HFF-Myc (cell line): Measurements from ENCODE around the gene GPR68.

Experiments used
- DNase-seq: peaks from one replicate; pipeline ENCODE4 v3.0.0-alpha.2; 2011; ENCODE audit warnings: low read depth; ENCODE audit errors: extremely low read depth
- H3K4me3 ChIP-seq: replicated peaks from 2 replicates; pipeline ENCODE4 v1.5.1; 2011; ENCODE audit warnings: low read depth, mild to moderate bottlenecking, control low read depth, low read length
- TF ChIP-seq, protein P1 (sequence below): IDR thresholded peaks from 2 replicates; pipeline ENCODE4 v1.5.1; 2012; ENCODE audit warnings: mild to moderate bottlenecking, low read depth, low read length, control low read depth; ENCODE audit errors: missing control alignments

Gene GPR68

GRCh38 chr14:91245029-91245428, 525 bp upstream of the GPR68 start:
- DNase-seq = no peak
- no peak overlapping the region for H3K4me3 ChIP-seq

DNA sequence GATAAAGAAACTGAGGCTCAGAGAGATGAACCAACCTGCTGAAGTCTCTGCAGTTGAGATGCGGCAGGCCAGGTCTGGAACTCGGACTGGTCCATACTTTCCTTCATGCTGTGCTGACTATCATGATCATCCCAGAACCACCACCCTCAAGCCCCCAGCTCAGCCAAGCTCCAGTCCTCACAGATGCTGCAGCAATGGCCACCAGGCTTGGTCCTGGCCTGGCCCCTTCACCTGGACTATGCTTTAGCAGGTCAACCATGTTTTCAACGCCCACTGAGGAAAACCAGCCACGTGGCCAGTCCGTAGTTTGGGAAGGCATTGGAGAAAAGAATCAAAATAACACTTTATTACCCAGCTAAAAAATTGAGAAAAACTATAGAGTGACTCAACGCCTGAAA, 1.4 kb downstream of the GPR68 start:
- H3K4me3 ChIP-seq = no peak overlapping the region
- no peak for DNase-seq
- TF ChIP-seq, protein P1, sequence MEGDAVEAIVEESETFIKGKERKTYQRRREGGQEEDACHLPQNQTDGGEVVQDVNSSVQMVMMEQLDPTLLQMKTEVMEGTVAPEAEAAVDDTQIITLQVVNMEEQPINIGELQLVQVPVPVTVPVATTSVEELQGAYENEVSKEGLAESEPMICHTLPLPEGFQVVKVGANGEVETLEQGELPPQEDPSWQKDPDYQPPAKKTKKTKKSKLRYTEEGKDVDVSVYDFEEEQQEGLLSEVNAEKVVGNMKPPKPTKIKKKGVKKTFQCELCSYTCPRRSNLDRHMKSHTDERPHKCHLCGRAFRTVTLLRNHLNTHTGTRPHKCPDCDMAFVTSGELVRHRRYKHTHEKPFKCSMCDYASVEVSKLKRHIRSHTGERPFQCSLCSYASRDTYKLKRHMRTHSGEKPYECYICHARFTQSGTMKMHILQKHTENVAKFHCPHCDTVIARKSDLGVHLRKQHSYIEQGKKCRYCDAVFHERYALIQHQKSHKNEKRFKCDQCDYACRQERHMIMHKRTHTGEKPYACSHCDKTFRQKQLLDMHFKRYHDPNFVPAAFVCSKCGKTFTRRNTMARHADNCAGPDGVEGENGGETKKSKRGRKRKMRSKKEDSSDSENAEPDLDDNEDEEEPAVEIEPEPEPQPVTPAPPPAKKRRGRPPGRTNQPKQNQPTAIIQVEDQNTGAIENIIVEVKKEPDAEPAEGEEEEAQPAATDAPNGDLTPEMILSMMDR = no peak

More at GRCh38 chr14:91245029-91245428, 525 bp upstream of the GPR68 start:
- TF ChIP-seq, protein P1 = no peak

- no peak overlapping the region for H3K4me3 ChIP-seq
- no peak for DNase-seq
- TF ChIP-seq, protein P1 = no peak
Observed at GRCh38 chr14:91242635-91243034, 1.9 kb downstream of the GPR68 start.

- TF ChIP-seq, protein P1 = no peak
- DNase-seq = no peak
- no peak overlapping the region for H3K4me3 ChIP-seq
Observed at GRCh38 chr14:91241863-91242262, 2.6 kb downstream of the GPR68 start.

DNA sequence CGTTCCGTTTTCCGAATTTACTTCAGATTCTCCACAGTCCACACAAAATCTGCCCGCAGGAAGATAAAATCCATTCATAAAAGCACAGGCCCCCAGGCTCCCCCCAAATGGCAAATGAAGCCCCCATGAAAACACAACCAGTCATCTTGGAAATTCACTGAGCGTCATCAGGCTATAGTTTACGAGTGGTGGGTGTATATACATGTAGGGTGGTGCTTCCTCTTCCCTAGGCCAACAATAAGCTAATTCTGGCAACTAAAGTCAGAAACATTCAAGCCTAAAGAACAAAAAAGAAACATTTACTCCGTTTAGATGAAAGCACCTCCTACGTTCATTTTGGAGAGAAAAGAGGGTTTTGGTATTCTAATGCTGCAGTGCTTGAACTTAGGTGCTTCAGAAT, 5.8 kb downstream of the GPR68 start:
- no peak overlapping the region for H3K4me3 ChIP-seq
- TF ChIP-seq, protein P1 = no peak
- no peak for DNase-seq

DNA sequence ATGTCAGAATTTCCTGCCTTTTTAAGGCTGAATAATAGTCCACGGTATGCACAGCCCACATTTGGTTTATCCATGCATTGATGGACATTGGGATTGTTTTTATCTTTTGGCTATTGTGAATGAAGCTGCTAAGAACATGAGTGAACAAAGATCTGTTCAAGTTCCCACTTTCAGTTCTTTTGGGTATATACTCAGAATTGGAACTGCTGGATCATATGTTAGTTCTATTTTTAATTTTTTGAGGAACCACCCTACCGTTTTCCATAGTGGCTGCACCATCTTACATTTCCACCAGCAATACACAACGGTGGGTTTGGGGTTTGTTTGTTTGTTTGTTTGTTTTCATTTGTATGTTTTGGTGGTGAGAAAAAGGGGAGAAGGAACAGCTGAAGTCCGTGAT, 6.4 kb downstream of the GPR68 start:
- H3K4me3 ChIP-seq = no peak overlapping the region
- TF ChIP-seq, protein P1 = no peak
- DNase-seq = no peak

DNA sequence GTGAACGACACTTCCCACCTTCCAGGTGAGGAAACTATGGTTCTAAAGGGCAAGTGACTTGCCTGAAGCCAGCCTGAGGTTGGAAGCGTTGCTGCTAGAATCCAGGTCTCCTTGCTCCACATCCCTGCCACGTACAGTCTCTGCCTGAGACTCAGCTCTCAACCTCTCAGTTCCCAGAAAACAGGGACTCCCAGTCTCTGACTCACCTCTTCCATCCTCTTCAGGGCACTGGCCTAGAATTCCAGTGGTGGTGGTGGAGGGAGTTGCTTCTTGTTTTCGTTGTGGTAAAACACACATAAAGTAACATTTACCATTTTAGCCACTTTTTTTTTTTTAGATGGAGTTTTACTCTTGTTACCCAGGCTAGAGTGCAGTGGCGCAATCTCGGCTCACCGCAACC, 7.3 kb downstream of the GPR68 start:
- DNase-seq = no peak
- TF ChIP-seq, protein P1 = no peak
- no peak overlapping the region for H3K4me3 ChIP-seq
